Measurements from ENCODE around the gene AFTPH.

Gene AFTPH

GRCh38 chr2:64634345-64635267, 110.5 kb downstream of the AFTPH start:
- DNase-seq, result no peak

- DNase-seq, result no peak
These were observed 112.1 kb downstream of the AFTPH start for GRCh38 chr2:64635976-64636911.

GRCh38 chr2:64637000-64637635, 113.0 kb downstream of the AFTPH start:
- DNase-seq, result no peak

GRCh38 chr2:64637931-64638330, 113.8 kb downstream of the AFTPH start:
- no peak for DNase-seq

GRCh38 chr2:64638502-64639120, 114.5 kb downstream of the AFTPH start:
- DNase-seq, result no peak

GRCh38 chr2:64639691-64640090, 115.6 kb downstream of the AFTPH start:
- no peak for DNase-seq

GRCh38 chr2:64640153-64641044, 116.3 kb downstream of the AFTPH start:
- no peak for DNase-seq

- no peak for DNase-seq
These were observed 117.5 kb downstream of the AFTPH start for GRCh38 chr2:64641599-64641998.
